ENCODE data around the gene TMEM259.

The TMEM259 gene

DNA sequence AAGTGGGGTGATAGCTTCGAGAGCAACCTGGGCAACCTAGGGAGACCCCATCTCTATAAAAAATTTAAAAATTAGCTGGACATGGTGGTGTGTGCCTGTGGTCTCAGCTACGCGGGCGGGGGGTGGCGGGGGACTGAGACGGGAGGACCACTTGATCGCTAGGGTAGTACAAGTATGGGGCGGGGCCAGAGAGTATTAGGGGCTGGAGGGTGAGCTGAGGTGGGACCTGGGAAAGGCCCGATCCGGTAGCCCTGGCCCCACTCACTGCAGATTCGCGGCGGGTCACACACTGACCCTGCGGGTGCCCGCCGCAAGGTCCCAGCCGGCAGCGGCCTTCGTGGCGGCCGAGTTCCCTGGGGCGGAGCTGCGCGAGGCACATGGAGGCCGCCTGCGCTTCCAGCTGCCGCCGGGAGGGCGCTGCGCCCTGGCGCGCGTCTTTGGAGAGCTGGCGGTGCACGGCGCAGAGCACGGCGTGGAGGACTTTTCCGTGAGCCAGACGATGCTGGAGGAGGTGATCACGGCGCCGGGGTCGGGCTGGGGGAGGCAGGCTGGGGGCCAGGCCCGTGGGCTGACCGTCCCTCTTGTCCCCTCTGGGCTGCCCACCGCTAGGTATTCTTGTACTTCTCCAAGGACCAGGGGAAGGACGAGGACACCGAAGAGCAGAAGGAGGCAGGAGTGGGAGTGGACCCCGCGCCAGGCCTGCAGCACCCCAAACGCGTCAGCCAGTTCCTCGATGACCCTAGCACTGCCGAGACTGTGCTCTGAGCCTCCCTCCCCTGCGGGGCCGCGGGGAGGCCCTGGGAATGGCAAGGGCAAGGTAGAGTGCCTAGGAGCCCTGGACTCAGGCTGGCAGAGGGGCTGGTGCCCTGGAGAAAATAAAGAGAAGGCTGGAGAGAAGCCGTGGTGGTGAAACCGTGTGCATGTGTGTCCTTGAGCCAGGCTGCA is 44.0 kb upstream of the TMEM259 start:
- Histone ChIP-seq H3K9ac (ENCODE audit: low read depth in 1 of 2, low read length in 2 of 2) (no peak overlapping the region), H3K27ac (ENCODE audit: low read depth, low read length) (no peak overlapping the region), H3K27me3 (ENCODE audit: control insufficient read depth in 1 of 2, insufficient read depth in 2 of 2, low read length in 2 of 2) (peaks cover 13 to 29% of the 10 kb centered on the region in 2 donors), H3K4me1 (ENCODE audit: control insufficient read depth in 1 of 2, insufficient read depth in 2 of 2, low read length in 2 of 2) (peaks cover 14 to 30% of the 10 kb centered on the region in 2 donors), H3K36me3 (ENCODE audit: control insufficient read depth in 1 of 2, insufficient read depth in 2 of 2, low read length in 2 of 2) (no peaks in the 10 kb centered on the region), H3K9me3 (ENCODE audit: control insufficient read depth in 1 of 2, low read length in 2 of 2) (no peaks in the 10 kb centered on the region), H3K4me3 (ENCODE audit: low read depth in 1 of 2, low read length in 2 of 2) (no peak overlapping the region)

- H3K4me1 ChIP-seq (ENCODE audit: control insufficient read depth in 1 of 2, insufficient read depth in 2 of 2, low read length in 2 of 2) = peaks cover 8 to 24% of the 10 kb centered on the region in 2 donors
- H3K27me3 ChIP-seq (ENCODE audit: control insufficient read depth in 1 of 2, insufficient read depth in 2 of 2, low read length in 2 of 2) = peaks cover 13 to 26% of the 10 kb centered on the region in 2 donors
- no peak overlapping the region for H3K4me3 ChIP-seq (ENCODE audit: low read depth in 1 of 2, low read length in 2 of 2)
- H3K9ac ChIP-seq (ENCODE audit: low read depth in 1 of 2, low read length in 2 of 2) = no peak overlapping the region
- no peaks in the 10 kb centered on the region for H3K36me3 ChIP-seq (ENCODE audit: control insufficient read depth in 1 of 2, insufficient read depth in 2 of 2, low read length in 2 of 2)
- H3K9me3 ChIP-seq (ENCODE audit: control insufficient read depth in 1 of 2, low read length in 2 of 2) = no peaks in the 10 kb centered on the region
- no peak overlapping the region for H3K27ac ChIP-seq (ENCODE audit: low read depth, low read length)
These were observed 43.2 kb upstream of the TMEM259 start for GRCh38 chr19:1063909-1064660.

GRCh38 chr19:1063030-1063908 is 42.3 kb upstream of the TMEM259 start:
- H3K4me1 ChIP-seq (ENCODE audit: control insufficient read depth in 1 of 2, insufficient read depth in 2 of 2, low read length in 2 of 2) = peaks cover 4 to 20% of the 10 kb centered on the region in 2 donors
- H3K27ac ChIP-seq (ENCODE audit: low read depth, low read length) = no peak overlapping the region
- H3K4me3 ChIP-seq (ENCODE audit: low read depth in 1 of 2, low read length in 2 of 2) = no peak overlapping the region
- no peaks in the 10 kb centered on the region for H3K36me3 ChIP-seq (ENCODE audit: control insufficient read depth in 1 of 2, insufficient read depth in 2 of 2, low read length in 2 of 2)
- peaks cover 13 to 18% of the 10 kb centered on the region in 2 donors for H3K27me3 ChIP-seq (ENCODE audit: control insufficient read depth in 1 of 2, insufficient read depth in 2 of 2, low read length in 2 of 2)
- no peak overlapping the region for H3K9ac ChIP-seq (ENCODE audit: low read depth in 1 of 2, low read length in 2 of 2)
- no peaks in the 10 kb centered on the region for H3K9me3 ChIP-seq (ENCODE audit: control insufficient read depth in 1 of 2, low read length in 2 of 2)

- Histone ChIP-seq H3K9me3 (ENCODE audit: control insufficient read depth in 1 of 2, low read length in 2 of 2) (no peaks in the 10 kb centered on the region), H3K36me3 (ENCODE audit: control insufficient read depth in 1 of 2, insufficient read depth in 2 of 2, low read length in 2 of 2) (no peaks in the 10 kb centered on the region), H3K27me3 (ENCODE audit: control insufficient read depth in 1 of 2, insufficient read depth in 2 of 2, low read length in 2 of 2) (peaks cover 13 to 15% of the 10 kb centered on the region in 2 donors), H3K9ac (ENCODE audit: low read depth in 1 of 2, low read length in 2 of 2) (no peak overlapping the region), H3K27ac (ENCODE audit: low read depth, low read length) (no peak overlapping the region), H3K4me1 (ENCODE audit: control insufficient read depth in 1 of 2, insufficient read depth in 2 of 2, low read length in 2 of 2) (peaks cover 4 to 20% of the 10 kb centered on the region in 2 donors), H3K4me3 (ENCODE audit: low read depth in 1 of 2, low read length in 2 of 2) (no peak overlapping the region)
These were observed 41.6 kb upstream of the TMEM259 start for GRCh38 chr19:1062387-1063029.

GRCh38 chr19:1061987-1062386 is 41.1 kb upstream of the TMEM259 start:
- Histone ChIP-seq H3K36me3 (ENCODE audit: control insufficient read depth in 1 of 2, insufficient read depth in 2 of 2, low read length in 2 of 2) (no peaks in the 10 kb centered on the region), H3K27ac (ENCODE audit: low read depth, low read length) (no peak overlapping the region), H3K9ac (ENCODE audit: low read depth in 1 of 2, low read length in 2 of 2) (no peak overlapping the region), H3K4me3 (ENCODE audit: low read depth in 1 of 2, low read length in 2 of 2) (no peak overlapping the region), H3K27me3 (ENCODE audit: control insufficient read depth in 1 of 2, insufficient read depth in 2 of 2, low read length in 2 of 2) (peaks cover 12 to 15% of the 10 kb centered on the region in 2 donors), H3K4me1 (ENCODE audit: control insufficient read depth in 1 of 2, insufficient read depth in 2 of 2, low read length in 2 of 2) (peaks cover 4 to 20% of the 10 kb centered on the region in 2 donors), H3K9me3 (ENCODE audit: control insufficient read depth in 1 of 2, low read length in 2 of 2) (no peaks in the 10 kb centered on the region)

DNA sequence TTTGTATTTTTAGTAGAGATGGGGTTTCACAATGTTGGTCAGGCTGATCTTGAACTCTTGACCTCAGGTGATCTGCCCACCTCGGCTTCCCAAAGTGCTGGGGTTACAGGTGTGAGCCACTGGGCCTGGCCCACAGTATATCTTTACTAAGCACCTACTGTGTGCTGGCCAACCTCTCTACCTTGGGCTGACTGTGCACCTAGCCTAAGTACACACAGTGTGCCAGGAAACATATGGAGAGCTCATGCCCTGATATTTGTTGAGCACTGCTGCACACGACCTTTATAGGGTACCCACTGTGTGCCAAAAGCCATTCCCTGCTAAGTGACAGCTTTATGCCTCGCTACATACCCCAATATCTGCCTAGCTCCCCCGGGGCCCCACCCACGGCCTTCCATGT is 39.8 kb upstream of the TMEM259 start:
- no peak overlapping the region for H3K27ac ChIP-seq (ENCODE audit: low read depth, low read length)
- H3K27me3 ChIP-seq (ENCODE audit: control insufficient read depth in 1 of 2, insufficient read depth in 2 of 2, low read length in 2 of 2) = peaks cover 0 to 4% of the 10 kb centered on the region in 2 donors
- H3K9ac ChIP-seq (ENCODE audit: low read depth in 1 of 2, low read length in 2 of 2) = no peak overlapping the region
- no peaks in the 10 kb centered on the region for H3K9me3 ChIP-seq (ENCODE audit: control insufficient read depth in 1 of 2, low read length in 2 of 2)
- H3K4me1 ChIP-seq (ENCODE audit: control insufficient read depth in 1 of 2, insufficient read depth in 2 of 2, low read length in 2 of 2) = peaks cover 4 to 11% of the 10 kb centered on the region in 2 donors
- H3K36me3 ChIP-seq (ENCODE audit: control insufficient read depth in 1 of 2, insufficient read depth in 2 of 2, low read length in 2 of 2) = no peaks in the 10 kb centered on the region
- no peak overlapping the region for H3K4me3 ChIP-seq (ENCODE audit: low read depth in 1 of 2, low read length in 2 of 2)

GRCh38 chr19:1058112-1058511 is 37.2 kb upstream of the TMEM259 start:
- H3K9ac ChIP-seq (ENCODE audit: low read depth in 1 of 2, low read length in 2 of 2) = no peak overlapping the region
- no peaks in the 10 kb centered on the region for H3K4me1 ChIP-seq (ENCODE audit: control insufficient read depth in 1 of 2, insufficient read depth in 2 of 2, low read length in 2 of 2)
- no peaks in the 10 kb centered on the region for H3K27me3 ChIP-seq (ENCODE audit: control insufficient read depth in 1 of 2, insufficient read depth in 2 of 2, low read length in 2 of 2)
- H3K36me3 ChIP-seq (ENCODE audit: control insufficient read depth in 1 of 2, insufficient read depth in 2 of 2, low read length in 2 of 2) = no peaks in the 10 kb centered on the region
- H3K27ac ChIP-seq (ENCODE audit: low read depth, low read length) = no peak overlapping the region
- no peak overlapping the region for H3K4me3 ChIP-seq (ENCODE audit: low read depth in 1 of 2, low read length in 2 of 2)
- H3K9me3 ChIP-seq (ENCODE audit: control insufficient read depth in 1 of 2, low read length in 2 of 2) = no peaks in the 10 kb centered on the region

GRCh38 chr19:1057176-1057855 is 36.4 kb upstream of the TMEM259 start:
- Histone ChIP-seq H3K27ac (ENCODE audit: low read depth, low read length) (no peak overlapping the region), H3K9ac (ENCODE audit: low read depth in 1 of 2, low read length in 2 of 2) (no peak overlapping the region), H3K4me3 (ENCODE audit: low read depth in 1 of 2, low read length in 2 of 2) (no peak overlapping the region), H3K36me3 (ENCODE audit: control insufficient read depth in 1 of 2, insufficient read depth in 2 of 2, low read length in 2 of 2) (no peaks in the 10 kb centered on the region), H3K27me3 (ENCODE audit: control insufficient read depth in 1 of 2, insufficient read depth in 2 of 2, low read length in 2 of 2) (no peaks in the 10 kb centered on the region), H3K4me1 (ENCODE audit: control insufficient read depth in 1 of 2, insufficient read depth in 2 of 2, low read length in 2 of 2) (no peaks in the 10 kb centered on the region), H3K9me3 (ENCODE audit: control insufficient read depth in 1 of 2, low read length in 2 of 2) (no peaks in the 10 kb centered on the region)

Data from duodenal mucosa (tissue), 2 donors.